K562 (cell line): ENCODE results near the gene ALK. TPM values are rescaled to one million over a fixed set of nuclear protein-coding genes. Genes with fewer than 3 reads are reported as not detected.

ENCODE experiments used
- BRF1 ChIP-seq: IDR thresholded peaks from 3 replicates; pipeline ENCODE4 v1.6.1; 2011; ENCODE audit warnings: borderline replicate concordance, mild to moderate bottlenecking; ENCODE audit not compliant: insufficient read length; ENCODE audit errors: extremely low read depth
- HNRNPH1 ChIP-seq: fragments of 200-400 bp; formaldehyde crosslinking; optimal IDR thresholded peaks from 2 replicates; pipeline ENCODE3; 2017; ENCODE audit warnings: low read depth, mild to moderate bottlenecking, low read length, moderate library complexity
- KLF16 ChIP-seq: IDR thresholded peaks from 2 replicates; pipeline ENCODE4 v1.6.1; 2016; ENCODE audit warnings: antibody characterized with exemption
- MCM7 ChIP-seq, 2 experiments: fragments of 450-650 bp; IDR thresholded peaks; 2 replicates each; pipeline ENCODE4 v1.6.1; 2016 to 2018
- ZNF436 ChIP-seq: fragments of 250-450, 450-650 bp; sonication (Bioruptor Pico); formaldehyde crosslinking; IDR thresholded peaks from 2 replicates; pipeline ENCODE4 v1.7.0; 2020; ENCODE audit warnings: mild to moderate bottlenecking
- polyA plus RNA-seq, 8 experiments: library from polyadenylated mRNA; depleted of rRNA in 4 of 8; stranded (reverse) in 5 of 8; unstranded in 3 of 8; fragments of >200 nt; fragmentation: Nextera tagmentation in 2 of 8; fragmentation: Illumina TruSeq in 1 of 8; extraction: Ambion mirVana in 2 of 8; extraction: Trizol in 1 of 8; gene quantifications; 2 replicates each; pipeline versions ENCODE4 v1.2.1 to v1.2.3, GENCODE V29; 2011 to 2014; ENCODE audit warnings: inconsistent platforms in 1 of 8, missing spikeins in 1 of 8
- total RNA-seq, 7 experiments: library from RNA; depleted of rRNA in 6 of 7; stranded (reverse); fragments of >200 nt in 6 of 7; fragmentation: Illumina TruSeq in 2 of 7; extraction: Trizol in 2 of 7; gene quantifications; 2 replicates each; pipeline versions ENCODE4 v1.2.1 to v1.2.3, GENCODE V29; 2011 to 2021; ENCODE audit warnings: low replicate concordance in 1 of 7
- TF ChIP-seq, protein P1 (sequence below): sonication (generic); formaldehyde crosslinking; IDR thresholded peaks from 2 replicates; pipeline ENCODE4 v1.8.0; 2022; ENCODE audit warnings: missing genetic modification reagents, mild to moderate bottlenecking, borderline replicate concordance
- TF ChIP-seq, protein P2 (sequence below): fragments of 250-450 bp; sonication (Bioruptor Pico); IDR thresholded peaks from 2 replicates; pipeline ENCODE4 v1.8.0; 2022; ENCODE audit warnings: inconsistent platforms
- TF ChIP-seq, protein P3 (sequence below): fragments of 450-650 bp; IDR thresholded peaks from 2 replicates; pipeline ENCODE4 v1.6.1; 2018; ENCODE audit not compliant: partially characterized antibody
- TF ChIP-seq, protein P4 (sequence below): fragments of 450-650 bp; IDR thresholded peaks from 2 replicates; pipeline ENCODE4 v1.6.1; 2016; ENCODE audit warnings: low read depth, mild to moderate bottlenecking, moderate library complexity
- TF ChIP-seq, protein P5 (sequence below): fragments of 250-450 bp; sonication (Bioruptor Pico); IDR thresholded peaks from 2 replicates; pipeline ENCODE4 v1.9.0; 2021; ENCODE audit warnings: mild to moderate bottlenecking
- TF ChIP-seq, protein P6 (sequence below): fragments of 200-400 bp; formaldehyde crosslinking; IDR thresholded peaks from 2 replicates; pipeline ENCODE4 v1.6.1; 2017; ENCODE audit warnings: mild to moderate bottlenecking, low read depth, low read length, moderate library complexity

The ALK gene
- total and polyA plus RNA-seq, 9 of the 15 experiments (the other 6 are each of a cell fraction or from before 2014, with no cell fraction given): not detected

DNA sequence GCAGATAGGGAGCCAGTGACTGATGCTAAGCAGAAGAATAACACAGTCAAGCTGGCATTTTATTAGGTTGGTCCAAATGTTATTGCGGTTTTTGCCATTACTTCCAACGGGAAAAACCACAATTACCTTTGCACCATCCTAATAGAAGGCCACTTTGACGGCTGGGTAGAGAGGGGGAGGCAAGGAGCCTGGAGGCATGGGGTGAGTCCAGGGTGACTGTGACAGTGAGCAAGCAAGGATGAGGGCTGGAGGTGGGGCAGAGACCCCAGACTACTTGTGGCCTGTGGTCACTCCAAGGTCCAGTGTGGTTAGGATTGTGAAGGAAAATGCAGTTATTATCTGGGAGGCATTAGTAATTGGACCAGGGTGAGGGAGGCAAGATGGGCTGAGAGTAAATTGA, 416.6 kb downstream of the ALK start (continued):
- TF ChIP-seq, protein P1, sequence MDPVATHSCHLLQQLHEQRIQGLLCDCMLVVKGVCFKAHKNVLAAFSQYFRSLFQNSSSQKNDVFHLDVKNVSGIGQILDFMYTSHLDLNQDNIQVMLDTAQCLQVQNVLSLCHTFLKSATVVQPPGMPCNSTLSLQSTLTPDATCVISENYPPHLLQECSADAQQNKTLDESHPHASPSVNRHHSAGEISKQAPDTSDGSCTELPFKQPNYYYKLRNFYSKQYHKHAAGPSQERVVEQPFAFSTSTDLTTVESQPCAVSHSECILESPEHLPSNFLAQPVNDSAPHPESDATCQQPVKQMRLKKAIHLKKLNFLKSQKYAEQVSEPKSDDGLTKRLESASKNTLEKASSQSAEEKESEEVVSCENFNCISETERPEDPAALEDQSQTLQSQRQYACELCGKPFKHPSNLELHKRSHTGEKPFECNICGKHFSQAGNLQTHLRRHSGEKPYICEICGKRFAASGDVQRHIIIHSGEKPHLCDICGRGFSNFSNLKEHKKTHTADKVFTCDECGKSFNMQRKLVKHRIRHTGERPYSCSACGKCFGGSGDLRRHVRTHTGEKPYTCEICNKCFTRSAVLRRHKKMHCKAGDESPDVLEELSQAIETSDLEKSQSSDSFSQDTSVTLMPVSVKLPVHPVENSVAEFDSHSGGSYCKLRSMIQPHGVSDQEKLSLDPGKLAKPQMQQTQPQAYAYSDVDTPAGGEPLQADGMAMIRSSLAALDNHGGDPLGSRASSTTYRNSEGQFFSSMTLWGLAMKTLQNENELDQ (CRISPR knock-in tag): no peak
- TF ChIP-seq MCM7 (IDR thresholded peaks at IDR 0.05): no peak
- TF ChIP-seq, protein P2, sequence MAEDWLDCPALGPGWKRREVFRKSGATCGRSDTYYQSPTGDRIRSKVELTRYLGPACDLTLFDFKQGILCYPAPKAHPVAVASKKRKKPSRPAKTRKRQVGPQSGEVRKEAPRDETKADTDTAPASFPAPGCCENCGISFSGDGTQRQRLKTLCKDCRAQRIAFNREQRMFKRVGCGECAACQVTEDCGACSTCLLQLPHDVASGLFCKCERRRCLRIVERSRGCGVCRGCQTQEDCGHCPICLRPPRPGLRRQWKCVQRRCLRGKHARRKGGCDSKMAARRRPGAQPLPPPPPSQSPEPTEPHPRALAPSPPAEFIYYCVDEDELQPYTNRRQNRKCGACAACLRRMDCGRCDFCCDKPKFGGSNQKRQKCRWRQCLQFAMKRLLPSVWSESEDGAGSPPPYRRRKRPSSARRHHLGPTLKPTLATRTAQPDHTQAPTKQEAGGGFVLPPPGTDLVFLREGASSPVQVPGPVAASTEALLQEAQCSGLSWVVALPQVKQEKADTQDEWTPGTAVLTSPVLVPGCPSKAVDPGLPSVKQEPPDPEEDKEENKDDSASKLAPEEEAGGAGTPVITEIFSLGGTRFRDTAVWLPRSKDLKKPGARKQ (CRISPR knock-in tag): no peak
- TF ChIP-seq ZNF436: no peak
- TF ChIP-seq, protein P3, sequence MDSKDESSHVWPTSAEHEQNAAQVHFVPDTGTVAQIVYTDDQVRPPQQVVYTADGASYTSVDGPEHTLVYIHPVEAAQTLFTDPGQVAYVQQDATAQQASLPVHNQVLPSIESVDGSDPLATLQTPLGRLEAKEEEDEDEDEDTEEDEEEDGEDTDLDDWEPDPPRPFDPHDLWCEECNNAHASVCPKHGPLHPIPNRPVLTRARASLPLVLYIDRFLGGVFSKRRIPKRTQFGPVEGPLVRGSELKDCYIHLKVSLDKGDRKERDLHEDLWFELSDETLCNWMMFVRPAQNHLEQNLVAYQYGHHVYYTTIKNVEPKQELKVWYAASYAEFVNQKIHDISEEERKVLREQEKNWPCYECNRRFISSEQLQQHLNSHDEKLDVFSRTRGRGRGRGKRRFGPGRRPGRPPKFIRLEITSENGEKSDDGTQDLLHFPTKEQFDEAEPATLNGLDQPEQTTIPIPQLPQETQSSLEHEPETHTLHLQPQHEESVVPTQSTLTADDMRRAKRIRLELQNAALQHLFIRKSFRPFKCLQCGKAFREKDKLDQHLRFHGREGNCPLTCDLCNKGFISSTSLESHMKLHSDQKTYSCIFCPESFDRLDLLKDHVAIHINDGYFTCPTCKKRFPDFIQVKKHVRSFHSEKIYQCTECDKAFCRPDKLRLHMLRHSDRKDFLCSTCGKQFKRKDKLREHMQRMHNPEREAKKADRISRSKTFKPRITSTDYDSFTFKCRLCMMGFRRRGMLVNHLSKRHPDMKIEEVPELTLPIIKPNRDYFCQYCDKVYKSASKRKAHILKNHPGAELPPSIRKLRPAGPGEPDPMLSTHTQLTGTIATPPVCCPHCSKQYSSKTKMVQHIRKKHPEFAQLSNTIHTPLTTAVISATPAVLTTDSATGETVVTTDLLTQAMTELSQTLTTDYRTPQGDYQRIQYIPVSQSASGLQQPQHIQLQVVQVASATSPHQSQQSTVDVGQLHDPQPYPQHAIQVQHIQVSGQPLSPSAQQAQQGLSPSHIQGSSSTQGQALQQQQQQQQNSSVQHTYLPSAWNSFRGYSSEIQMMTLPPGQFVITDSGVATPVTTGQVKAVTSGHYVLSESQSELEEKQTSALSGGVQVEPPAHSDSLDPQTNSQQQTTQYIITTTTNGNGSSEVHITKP: no peak
- TF ChIP-seq, protein P4, sequence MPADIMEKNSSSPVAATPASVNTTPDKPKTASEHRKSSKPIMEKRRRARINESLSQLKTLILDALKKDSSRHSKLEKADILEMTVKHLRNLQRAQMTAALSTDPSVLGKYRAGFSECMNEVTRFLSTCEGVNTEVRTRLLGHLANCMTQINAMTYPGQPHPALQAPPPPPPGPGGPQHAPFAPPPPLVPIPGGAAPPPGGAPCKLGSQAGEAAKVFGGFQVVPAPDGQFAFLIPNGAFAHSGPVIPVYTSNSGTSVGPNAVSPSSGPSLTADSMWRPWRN: no peak
- TF ChIP-seq, protein P5, sequence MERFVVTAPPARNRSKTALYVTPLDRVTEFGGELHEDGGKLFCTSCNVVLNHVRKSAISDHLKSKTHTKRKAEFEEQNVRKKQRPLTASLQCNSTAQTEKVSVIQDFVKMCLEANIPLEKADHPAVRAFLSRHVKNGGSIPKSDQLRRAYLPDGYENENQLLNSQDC (CRISPR knock-in tag): no peak
- no peak for TF ChIP-seq HNRNPH1
- TF ChIP-seq, protein P6, sequence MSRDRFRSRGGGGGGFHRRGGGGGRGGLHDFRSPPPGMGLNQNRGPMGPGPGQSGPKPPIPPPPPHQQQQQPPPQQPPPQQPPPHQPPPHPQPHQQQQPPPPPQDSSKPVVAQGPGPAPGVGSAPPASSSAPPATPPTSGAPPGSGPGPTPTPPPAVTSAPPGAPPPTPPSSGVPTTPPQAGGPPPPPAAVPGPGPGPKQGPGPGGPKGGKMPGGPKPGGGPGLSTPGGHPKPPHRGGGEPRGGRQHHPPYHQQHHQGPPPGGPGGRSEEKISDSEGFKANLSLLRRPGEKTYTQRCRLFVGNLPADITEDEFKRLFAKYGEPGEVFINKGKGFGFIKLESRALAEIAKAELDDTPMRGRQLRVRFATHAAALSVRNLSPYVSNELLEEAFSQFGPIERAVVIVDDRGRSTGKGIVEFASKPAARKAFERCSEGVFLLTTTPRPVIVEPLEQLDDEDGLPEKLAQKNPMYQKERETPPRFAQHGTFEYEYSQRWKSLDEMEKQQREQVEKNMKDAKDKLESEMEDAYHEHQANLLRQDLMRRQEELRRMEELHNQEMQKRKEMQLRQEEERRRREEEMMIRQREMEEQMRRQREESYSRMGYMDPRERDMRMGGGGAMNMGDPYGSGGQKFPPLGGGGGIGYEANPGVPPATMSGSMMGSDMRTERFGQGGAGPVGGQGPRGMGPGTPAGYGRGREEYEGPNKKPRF: no peak
- TF ChIP-seq KLF16: no peak
- no peak for TF ChIP-seq BRF1
